Measurements from ENCODE around the gene WWOX. TPM values are rescaled to one million over a fixed set of nuclear protein-coding genes. Genes with fewer than 3 reads are reported as not detected.

Gene WWOX
- total and polyA plus RNA-seq, 2 of the 8 experiments (the other 6 are each of a cell fraction or from before 2014, with no cell fraction given) = 5.4 to 16.7 TPM

- TF ChIP-seq FOSL1 (IDR thresholded peaks at IDR 0.05; ENCODE audit: insufficient read depth, low read depth, low read length) (no peak), ZNF274 (IDR thresholded peaks at IDR 0.05; ENCODE audit: borderline replicate concordance, extremely low read depth, low read length) (no peak), SRF (IDR thresholded peaks at IDR 0.05; ENCODE audit: low read depth, low read length) (no peak), KDM5A (IDR thresholded peaks at IDR 0.05; ENCODE audit: low read length) (no peak), TEAD4 (IDR thresholded peaks at IDR 0.05; ENCODE audit: low read depth, low read length) (no peak), GABPA (IDR thresholded peaks at IDR 0.05; ENCODE audit: borderline replicate concordance, insufficient read depth, low read length) (no peak), SIX5 (IDR thresholded peaks at IDR 0.05; ENCODE audit: low read depth, low read length) (no peak), SP2 (IDR thresholded peaks at IDR 0.05; ENCODE audit: low read length) (no peak), CHD7 (IDR thresholded peaks at IDR 0.05; ENCODE audit: insufficient replicate concordance, low read length) (no peak), MAFK (IDR thresholded peaks at IDR 0.05; ENCODE audit: low read depth, low read length) (no peak), GTF2F1 (IDR thresholded peaks at IDR 0.05; ENCODE audit: borderline replicate concordance, low read depth, low read length) (no peak)
Measured at GRCh38 chr16:79054211-79054984, 954.9 kb downstream of the WWOX start (continued).

Data from H1 (cell line).